Peyer's patch (tissue), 4 donors: ENCODE measurements around the gene ACTL7A.

Experiments
- CTCF ChIP-seq, 6 experiments: fragments of 450-650 bp in 4 of 6; fragments of 200-600 bp in 2 of 6; sonication (generic) in 1 of 6; IDR thresholded peaks; one replicate each; pipeline ENCODE4 v1.5.1; 2017 to 2019; ENCODE audit warnings: antibody characterized with exemption in 6 of 6, mild to moderate bottlenecking in 3 of 6, moderate library complexity in 1 of 6
- POLR2A ChIP-seq, 2 donors: fragments of 450-650 bp; IDR thresholded peaks; one replicate each; pipeline ENCODE4 v1.5.1; 2017; ENCODE audit warnings: antibody characterized with exemption in 2 of 2, mild to moderate bottlenecking in 2 of 2, moderate library complexity in 2 of 2

- no peak for TF ChIP-seq CTCF (IDR thresholded peaks at IDR 0.05)
- TF ChIP-seq POLR2A (IDR thresholded peaks at IDR 0.05), result no peak
Measured at GRCh38 chr9:108844391-108844790, 17.7 kb upstream of the ACTL7A start.
